NCI-H345 (cell line): ENCODE measurements around the gene BAK1.

Experiments
- DNase-seq: peaks from one replicate; lab custom pipeline; 2025; lab: John Stamatoyannopoulos, UW

The BAK1 gene

DNA sequence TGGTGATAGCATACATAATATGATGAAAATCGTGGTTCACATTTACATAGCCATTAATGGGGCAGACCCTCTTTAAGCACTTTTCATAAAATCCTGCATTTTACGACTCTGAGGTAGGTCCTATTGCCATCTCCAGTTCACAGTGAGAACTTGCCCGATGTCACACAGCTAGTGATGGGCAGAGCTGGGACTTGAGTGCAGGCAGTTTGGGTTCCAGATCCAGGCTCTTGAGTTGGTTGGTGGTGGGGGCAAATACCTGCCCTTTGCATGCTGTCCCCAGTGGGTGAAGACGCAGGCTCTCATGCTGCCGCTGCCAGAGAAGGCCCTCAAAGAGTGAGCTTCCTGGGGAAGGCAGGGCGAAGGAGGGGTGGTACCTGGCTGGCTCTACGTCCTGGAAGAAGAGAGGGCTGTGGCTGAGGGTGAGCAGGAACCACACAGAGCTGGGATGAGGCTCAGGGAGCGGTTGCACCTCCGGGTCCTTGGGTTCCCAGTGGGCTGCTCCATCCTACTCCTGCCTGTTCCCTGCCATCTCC is 6.1 kb upstream of the BAK1 start:
- DNase-seq: no peak

DNA sequence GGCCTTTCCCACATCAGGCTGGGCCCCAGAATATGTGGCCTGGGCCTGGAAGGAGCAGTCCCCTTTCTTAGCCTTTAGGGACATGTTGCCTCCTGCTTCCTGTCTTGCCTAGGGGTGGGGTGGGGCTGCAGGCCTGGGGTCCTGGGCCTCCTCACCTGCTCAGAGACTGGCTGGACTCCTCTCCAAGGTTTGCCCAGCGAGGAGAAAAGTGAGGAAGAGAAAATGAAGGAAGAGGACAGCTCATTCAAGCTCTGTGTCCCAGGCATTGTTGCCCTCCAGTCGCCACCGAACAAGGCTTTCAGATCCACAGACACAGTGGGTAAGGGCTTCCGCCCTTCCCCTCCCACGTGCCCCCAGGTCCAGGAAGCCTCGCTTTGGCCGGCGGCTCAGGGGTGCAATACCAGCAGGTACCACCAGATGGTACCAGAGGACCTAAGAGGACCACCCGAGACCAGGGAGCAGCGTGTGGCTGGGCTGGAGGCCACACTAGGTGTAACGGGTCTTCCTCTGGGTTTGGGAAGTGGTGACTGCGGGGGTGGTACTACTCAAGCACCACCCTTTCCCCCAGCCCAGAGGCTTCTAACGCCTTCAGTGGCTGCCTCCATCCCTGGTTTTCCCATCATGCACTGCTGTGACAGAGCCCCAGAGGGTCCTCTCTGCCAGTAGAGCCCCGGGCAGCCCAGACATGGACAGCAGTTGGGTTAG is 5.5 kb upstream of the BAK1 start:
- peak; percentile 68 for DNase-seq

DNA sequence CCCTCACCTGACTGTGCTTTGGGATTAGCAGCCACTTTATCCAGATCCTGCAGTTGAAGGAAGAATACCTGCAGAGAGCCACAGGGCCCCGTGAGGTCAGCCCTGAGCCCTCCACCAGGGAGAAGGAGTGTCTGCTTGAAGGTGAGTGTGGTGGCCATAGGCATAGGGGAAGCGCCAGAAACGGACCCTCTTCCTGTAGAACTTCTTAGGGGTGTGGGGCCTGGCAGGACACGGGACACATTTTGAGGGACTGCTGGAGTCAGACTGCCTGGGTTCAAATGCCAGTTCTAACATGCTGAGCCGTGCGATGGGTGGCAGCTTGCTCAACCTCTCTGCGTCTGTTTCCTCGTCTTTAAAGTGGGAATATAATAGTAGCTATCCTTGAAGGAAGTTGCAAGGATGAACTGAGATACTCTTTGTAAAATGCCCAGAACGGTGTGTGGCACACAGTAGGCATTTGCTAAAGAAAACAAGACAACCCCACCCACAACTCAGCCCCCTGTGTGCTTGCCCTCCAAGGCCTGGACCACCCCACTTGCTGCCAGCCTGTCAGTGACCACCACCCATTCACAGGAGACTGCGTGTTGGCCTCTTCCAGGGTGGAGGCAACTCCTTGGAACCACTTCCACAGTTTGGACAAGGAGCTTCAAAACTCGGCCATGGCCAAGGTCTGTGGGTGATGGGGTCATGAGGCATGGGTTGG is 4.8 kb upstream of the BAK1 start:
- no peak for DNase-seq

DNA sequence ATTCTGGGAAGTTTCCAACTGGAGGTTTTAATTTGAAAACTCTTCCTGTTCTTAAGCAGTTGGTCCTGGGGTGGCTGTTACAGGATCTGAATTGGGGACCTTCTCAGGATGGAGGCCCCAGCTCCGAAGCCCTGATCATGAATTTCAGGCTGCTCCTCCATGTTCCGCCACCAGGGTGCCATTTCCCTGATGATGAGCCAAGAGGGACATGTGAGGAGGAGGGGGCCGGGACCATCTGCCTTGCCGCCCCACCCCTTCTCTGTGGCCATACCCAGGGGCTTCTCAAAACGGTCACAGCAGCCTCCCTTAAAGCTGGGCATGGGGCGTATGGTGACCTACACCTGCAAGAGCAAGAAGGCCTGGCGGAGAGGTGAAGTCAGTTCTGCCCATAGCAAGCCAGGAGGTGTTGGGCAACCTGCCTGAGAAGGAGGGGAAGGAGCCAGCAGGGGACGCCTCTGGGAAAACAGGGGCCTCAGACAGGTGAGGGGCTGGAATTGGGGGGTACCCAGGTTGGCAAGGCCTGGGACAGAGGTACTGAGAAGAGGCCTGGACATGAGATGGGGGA is 3.6 kb upstream of the BAK1 start:
- peak; percentile 3 for DNase-seq

DNA sequence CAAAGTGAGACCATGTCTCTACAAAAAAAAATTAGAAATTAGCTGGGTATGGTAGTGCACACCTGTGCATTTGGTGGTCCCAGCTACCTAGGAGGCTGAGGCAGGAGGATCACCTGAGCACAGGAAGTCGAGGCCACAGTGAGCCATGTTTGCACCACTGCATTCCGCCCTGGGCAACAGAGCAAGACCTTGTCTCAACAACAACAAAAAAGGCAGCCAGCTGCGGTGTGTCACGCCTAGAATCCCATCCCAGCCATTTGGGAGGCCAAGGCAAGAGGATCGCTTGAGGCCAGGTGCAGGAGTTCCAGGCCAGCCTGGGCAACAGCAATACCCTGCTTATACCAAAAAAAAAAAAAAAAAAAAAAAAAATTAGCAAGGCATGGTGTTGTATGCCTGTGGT is 1.1 kb upstream of the BAK1 start:
- no peak for DNase-seq

DNA sequence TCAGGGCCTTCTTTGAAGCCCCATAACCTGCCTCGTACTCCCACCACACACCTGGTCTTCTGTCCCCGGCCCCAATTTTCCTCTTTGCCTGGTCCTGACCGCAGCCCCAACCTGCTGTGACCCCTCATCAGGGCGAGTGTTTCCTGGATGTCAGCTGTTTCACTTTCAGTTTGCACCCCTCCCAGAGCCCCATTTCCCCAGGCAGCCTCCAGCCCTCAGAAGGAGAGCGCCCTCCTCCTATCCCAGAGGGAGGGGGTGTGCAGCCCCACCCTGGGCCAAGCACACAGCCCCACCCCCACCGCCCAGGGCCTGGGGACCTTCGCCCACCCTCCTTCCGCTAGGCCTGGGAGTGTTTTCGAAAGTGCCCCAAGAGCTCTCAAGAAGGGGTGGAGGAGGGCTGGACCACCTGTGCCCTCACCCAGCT is 1.5 kb downstream of the BAK1 start:
- no peak for DNase-seq

DNA sequence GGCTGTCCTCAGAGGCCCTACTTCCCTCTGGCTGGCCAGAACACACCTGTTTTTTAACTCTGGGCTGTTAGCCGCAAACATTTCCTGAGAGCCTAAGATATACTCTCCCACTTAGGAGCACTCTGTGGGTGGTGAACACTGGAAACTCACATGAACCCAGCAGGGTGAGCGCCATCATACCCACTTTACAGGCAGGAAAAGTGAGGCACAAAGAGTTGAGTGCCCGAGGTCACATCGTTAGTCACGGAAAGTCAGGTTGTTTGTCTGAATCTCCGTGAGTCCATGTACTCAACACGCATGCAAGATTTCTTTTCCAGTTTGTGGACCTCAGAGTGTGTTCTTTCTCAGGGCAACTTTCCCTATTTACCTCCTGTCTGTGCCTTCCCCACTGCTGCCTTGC is 1.9 kb downstream of the BAK1 start:
- no peak for DNase-seq

DNA sequence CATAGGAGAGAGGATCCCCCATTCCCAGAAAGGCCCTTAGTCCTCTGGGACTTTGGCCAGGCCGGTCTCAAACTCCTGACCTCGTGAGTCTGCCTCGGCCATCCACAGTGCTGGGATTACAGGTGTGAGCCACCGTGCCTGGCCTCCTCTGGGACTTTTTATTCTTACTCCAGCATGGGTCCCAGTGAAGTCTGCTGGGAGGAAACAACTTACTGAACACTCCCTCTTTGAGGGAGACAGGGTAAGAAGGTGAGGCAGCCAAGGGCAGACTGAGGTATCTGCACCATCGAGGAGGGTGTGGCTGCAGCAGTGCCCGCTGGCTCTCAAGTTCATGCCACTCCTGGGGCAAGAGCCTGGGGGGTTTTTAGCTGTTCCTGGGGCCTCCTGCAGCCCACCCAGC is 2.4 kb downstream of the BAK1 start:
- DNase-seq: no peak

DNA sequence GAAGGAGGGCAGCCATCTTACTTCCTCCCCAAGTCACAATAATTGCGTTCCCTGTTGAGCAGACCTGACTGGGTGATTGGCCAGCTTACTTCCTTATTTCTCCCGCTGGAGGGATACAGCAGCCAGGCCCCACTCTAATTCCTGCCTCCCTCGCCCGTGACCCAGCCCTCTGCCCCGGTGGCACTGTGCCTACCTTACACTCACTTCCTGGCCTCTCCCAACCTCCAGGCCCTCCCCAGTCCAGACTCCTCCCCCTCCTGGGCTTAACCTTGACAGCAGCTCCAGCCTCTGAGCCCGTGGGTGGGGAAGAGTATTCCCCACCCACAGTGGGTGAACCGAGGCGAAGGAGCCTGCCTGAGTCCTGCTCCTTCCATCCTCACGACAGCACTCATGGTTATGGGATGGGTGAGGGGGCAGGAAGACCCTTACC is 3.0 kb downstream of the BAK1 start:
- no peak for DNase-seq

DNA sequence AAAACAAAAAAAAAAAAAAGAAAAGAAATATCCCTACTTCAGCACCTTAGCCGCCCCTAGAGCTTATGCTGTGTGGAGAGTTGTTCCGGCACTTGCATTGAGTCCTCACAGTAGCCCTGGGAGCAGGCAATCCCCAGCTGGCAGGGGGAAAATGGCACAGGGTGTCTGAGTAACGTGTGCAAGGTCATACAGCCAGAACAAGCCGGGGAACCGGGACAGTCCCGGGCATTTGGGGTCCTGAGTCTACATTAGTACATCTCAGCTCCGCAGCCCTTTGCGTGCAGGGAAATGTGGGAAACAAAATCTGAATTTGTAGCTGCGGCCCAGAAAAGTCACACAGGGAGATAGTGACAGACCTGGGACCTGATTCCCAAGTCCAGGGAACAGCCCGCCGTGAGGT is 3.4 kb downstream of the BAK1 start:
- no peak for DNase-seq

DNA sequence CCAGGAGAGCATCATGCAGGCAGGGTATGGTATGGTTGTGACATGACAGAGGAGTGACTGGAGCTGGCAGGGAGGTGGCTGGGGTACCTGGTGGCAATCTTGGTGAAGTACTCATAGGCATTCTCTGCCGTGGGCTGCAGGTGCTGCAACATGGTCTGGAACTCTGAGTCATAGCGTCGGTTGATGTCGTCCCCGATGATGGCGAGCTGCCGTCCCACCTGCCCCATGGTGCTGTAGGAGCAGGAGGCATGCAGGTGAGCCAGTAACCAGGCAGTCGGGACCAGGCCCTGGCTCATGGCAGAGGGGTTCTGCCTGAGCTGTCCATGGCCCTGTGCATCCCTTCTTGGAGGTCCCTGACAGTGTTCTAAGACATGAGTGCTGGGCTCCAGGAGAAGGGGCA is 4.9 kb downstream of the BAK1 start:
- no peak for DNase-seq

DNA sequence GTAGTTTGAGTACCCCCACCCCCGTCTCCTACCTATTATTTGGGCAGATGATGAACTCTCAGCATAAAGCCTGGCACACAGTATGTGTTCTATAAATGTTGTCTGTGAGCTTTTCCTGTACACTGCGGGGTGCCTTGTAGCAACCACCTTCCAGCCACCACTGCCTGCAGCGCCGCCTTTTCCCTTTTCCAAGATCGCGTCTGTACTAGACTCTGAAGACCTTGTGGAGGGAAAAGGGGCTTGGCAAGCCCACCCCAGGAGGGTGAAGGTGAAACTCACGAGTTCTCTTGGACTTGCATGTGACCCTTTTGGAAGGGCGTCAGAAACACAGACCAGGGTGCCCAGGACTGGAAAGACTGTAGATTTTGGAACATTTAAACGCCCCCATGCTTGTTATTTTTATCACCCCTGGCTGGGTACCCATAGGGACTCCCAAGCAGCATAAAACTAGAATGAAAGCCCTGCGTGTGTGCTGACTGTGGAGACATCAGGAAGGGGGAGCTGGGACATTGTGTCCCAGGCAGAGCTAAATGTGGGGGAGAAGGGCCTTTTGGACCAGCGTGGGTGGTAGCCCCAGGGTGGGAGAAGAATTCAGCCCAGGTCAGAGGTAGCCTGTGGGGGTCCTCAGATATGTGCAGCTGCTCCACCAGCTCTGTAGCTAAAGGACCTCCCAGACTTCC is 8.3 kb downstream of the BAK1 start:
- peak; percentile 26 for DNase-seq

DNA sequence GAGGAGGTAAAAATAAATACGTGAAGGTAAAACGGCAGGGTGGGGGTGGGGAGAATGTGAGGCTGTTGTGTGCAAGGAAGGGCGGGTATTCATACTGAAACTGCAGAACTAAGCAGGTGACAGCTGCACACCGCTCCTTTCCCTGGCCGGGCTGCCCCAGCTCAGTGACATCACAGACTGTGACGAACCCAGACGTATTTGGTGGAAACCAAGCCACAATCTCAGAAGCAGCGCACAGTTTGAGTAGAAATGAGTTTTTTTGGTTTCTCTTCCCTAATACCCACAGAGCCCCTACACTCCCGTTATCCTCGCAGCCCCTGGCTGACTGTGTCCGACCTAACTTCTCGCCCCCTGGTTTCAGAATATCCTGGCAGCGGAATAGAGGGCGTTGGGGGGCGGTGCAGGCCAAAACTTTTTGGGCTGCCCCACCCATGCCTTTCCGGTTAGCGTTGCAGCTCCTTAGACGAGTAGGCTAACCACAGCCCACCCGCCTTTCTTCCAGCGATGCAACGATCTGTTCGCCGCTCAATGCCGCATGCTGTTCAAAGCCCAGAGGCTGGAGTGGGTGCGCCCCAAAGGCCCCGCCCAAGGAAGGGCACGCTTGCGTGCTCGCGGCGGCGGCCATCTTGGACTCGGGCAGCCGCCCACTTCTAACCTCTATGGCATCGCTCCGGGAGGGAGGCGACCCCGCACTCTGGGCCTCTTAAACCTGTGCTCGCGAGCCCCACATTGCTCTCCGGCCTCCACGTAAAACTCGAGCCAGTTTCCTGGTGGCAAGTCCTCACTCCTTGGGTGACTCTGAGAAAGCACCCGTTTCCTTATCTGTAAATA is 9.1 kb downstream of the BAK1 start:
- DNase-seq: peak; percentile 89

DNA sequence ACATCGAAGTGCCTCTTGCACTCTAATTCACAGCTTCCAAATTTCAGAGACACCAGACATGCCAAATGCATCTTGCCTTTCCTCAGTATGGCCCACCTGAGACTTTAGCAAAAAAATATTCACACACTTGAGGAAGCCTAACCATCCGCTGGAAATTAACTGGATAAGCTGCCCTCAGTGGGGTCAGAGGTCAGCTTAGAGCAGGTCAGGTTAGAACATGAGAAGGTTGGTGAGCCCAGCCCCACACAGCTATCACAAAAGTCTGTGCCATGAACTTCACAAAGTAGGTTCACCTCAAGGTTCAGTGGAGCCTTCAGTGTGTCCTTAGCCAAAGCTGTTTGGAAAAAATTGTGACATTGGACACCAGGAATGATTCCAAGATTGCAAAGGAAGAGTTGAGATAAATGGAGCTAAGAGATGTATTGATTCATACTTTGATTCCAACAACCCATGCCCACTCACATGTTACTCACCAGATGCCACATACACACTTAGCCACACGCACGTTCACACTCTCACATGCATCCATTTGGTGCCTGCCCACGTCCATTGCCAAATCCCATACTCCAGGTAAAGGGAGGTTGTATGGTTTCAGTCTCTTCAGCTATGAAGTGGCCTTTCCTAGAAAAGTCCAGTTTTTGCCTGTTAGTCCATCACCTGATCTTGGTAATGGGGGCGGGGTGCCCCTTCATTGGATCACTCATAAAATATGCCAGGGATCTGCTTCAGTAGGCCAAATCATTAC is 11.1 kb downstream of the BAK1 start:
- no peak for DNase-seq

DNA sequence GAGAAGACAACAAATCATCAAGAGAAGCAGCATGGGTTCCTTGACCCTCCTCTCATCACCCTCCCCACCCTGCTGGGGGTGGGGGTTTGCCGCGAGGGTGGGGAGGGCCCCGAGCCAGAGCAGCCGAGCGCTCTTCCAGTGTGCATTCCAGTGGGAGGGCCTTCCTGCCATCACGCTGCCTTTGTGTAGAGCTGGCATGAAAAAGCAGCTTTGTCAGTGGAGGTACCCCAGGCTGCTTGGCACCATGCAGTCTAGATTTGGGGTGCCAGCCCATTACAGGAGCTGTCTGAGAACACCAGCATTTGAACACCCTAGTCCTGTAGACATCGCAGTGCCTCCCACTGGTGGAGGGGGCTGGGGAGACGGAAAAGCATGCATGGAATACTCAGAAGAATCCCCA is 12.2 kb downstream of the BAK1 start:
- no peak for DNase-seq

DNA sequence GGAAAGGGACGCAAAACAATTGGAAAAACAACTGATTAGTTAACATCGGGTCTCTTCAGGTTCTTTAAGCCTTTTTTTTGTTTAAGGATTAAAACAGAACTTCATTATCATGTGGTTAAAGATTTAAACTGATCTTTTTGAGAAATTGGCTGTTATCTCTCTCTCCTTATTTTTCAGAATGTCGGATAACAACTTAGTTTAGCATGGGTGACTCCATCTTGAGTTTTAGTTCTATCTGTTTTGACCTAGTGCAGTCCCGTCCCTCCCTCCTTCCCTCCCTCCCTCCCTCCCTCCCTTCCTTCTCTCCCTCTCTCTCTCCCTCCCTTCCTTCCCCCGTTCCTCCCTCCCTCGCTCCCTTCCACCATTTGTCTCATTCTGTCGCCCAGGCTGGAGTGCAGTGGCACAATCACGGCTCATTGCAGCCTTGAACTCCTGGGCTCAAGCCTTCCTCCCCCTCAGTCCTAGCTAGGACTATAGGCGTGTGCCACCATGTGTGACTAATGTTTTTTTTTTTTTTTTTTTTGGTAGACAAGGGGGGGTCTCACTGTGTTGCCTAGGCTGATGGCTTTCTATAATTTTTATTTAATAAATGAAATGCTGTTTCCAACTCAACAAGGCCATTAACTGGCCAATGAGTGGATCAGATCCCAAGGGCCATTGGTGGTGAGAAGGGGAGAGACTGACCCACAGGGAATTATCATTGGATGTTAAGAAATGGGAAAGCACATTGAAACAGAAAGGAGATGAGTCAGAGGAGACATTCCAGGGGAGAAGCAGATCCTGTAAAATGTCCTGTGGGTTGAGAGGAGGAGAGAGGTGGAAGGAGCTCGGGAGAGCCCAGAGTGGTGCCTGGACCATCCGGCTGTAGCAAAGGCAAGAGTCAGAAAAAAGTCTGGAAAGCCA is 13.6 kb downstream of the BAK1 start:
- no peak for DNase-seq

DNA sequence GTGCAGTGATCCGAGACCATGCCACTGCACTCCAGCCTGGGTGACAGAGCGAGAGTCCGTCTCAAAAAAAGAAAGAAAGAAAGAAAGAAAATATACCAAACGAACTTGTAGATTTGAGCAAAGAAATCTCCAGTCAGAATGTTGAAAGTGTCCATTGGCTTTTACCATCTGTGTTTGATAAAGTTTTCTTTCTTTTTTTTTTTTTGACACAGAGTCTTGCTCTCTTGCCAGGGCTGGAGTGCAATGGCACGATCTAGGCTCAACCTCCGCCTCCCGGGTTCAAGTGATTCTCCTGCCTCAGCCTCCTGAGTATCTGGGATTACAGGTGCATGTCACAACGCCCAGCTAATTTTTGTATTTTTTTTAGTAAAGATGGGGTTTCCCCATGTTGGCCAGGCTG is 21.3 kb downstream of the BAK1 start:
- no peak for DNase-seq

DNA sequence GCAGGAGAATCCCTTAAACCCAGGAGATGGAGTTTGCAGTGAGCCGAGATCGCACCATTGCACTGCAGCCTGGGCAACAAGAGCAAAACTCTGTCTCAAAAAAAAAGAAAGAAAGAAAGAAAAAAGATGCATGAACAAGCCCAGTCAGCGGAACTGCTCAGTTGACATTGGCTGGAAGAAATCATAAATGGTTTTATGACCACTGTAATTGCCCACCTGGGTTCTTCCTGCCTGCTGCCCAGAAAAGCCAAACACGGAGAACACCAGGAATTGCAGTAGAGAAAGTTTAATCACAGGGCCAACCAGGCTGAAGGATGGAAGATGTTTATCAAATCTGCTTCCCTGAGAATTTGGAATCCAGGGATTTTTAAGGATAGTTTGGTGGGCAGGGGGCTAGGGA is 22.7 kb downstream of the BAK1 start:
- DNase-seq: no peak

DNA sequence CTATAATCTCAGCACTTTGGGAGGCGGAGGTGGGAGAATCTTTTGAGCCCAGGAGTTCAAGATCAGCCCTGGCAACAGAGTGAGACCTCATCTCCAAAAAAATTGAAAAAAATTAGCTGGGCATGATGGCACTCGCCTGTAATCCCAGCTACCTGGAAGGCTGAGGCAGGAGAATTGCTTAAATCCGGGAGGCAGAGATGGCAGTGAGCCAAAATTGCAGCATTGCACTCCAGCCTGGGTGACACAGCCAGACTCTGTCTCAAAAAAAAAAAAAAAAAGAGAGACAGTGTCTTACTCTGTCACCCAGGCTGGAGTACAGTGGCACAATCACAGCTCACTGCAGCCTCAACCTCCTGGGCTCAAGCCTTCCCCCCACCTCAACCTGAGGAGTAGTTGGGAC is 27.2 kb downstream of the BAK1 start:
- DNase-seq: peak; percentile 68

DNA sequence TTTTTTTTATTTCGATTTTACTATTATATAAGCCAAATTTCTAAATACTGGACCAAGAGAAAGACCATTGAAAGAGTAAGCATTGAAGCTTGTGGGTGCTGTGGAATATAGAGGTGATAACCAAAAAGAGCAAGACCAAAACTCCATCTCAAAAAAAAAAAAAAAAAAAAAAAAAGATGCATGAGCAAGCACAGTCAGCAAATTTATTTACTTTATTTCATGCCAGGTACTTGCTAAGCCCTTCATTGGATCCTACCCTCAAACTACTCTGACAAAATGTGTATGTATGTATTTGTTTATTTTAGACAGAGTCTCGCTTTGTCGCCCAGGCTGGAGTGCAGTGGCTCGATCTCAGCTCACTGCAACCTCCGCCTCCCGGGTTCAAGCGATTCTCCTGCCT is 27.8 kb downstream of the BAK1 start:
- DNase-seq: no peak
